GM13976 (cell line): ENCODE results near the gene RNF214.

ENCODE experiments used
- DNase-seq: peaks from one replicate; pipeline ENCODE4 v3.0.0; 2012; ENCODE audit warnings: low spot score
- in situ Hi-C: fragments of 300-500 bp; cut with MboI; formaldehyde crosslinking; loops from one replicate; pipeline ENCODE4 v1.12.0; 2022; ENCODE audit warnings: low sequenced_read_pairs, mixed read lengths, inconsistent platforms; ENCODE audit not compliant: unreplicated experiment
- TF ChIP-seq, protein P1 (sequence below): IDR thresholded peaks from 2 replicates; pipeline ENCODE4 v1.5.1; 2012; ENCODE audit warnings: borderline replicate concordance, mild to moderate bottlenecking; ENCODE audit not compliant: insufficient read depth; ENCODE audit errors: extremely low read depth, missing control alignments, control extremely low read depth

The RNF214 gene

DNA sequence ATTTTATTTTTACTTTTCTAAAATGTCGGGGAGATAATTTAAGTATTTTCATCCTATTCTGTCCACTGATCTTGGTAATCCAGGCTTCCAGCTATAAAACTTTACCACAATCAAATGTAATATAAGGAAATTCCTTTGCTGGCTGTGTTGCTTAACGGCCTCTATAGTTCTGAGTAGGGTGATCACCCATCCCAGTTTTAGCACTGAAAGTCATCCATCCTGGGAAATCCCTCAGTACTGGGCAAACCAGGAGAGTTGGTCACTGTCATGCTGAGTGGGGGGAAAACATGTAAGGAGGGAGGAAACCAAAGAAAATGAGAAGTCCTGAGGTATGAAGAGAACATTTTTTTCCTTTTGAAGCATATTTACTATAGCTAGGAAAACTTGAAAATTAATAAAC, 45.9 kb downstream of the RNF214 start:
- no peak for DNase-seq
- in situ Hi-C loops = no loop called here
- TF ChIP-seq, protein P1, sequence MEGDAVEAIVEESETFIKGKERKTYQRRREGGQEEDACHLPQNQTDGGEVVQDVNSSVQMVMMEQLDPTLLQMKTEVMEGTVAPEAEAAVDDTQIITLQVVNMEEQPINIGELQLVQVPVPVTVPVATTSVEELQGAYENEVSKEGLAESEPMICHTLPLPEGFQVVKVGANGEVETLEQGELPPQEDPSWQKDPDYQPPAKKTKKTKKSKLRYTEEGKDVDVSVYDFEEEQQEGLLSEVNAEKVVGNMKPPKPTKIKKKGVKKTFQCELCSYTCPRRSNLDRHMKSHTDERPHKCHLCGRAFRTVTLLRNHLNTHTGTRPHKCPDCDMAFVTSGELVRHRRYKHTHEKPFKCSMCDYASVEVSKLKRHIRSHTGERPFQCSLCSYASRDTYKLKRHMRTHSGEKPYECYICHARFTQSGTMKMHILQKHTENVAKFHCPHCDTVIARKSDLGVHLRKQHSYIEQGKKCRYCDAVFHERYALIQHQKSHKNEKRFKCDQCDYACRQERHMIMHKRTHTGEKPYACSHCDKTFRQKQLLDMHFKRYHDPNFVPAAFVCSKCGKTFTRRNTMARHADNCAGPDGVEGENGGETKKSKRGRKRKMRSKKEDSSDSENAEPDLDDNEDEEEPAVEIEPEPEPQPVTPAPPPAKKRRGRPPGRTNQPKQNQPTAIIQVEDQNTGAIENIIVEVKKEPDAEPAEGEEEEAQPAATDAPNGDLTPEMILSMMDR = no peak

DNA sequence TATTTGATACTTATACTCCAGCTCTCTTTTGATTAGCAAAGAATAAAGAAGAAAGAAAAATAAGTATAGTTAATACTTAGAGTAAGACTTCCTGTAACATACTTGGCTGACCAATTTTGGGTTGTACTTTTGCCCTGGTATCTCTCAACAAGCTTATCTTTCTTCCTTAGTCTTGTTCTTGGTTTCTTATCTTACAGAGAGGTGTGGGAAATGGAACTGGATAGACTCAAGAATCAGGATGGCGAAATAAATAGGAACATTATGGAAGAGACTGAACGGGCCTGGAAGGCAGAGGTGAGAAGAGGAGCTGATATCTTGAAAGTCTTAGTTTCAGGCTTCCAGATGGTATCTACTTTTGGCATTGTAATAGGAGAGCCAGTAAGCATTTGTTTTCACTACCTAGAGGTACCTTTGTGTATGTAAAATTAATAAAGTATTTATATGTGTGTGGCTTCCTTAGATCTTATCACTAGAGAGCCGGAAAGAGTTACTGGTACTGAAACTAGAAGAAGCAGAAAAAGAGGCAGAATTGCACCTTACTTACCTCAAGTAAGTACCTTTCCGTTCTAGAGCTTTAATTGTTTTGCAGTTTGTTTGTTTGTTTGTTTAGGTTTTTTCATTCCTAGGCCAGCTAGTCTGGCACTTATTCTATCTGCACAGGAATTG, 47.4 kb downstream of the RNF214 start:
- DNase-seq = no peak
- in situ Hi-C loops = no loop called here
- TF ChIP-seq, protein P1 = no peak

DNA sequence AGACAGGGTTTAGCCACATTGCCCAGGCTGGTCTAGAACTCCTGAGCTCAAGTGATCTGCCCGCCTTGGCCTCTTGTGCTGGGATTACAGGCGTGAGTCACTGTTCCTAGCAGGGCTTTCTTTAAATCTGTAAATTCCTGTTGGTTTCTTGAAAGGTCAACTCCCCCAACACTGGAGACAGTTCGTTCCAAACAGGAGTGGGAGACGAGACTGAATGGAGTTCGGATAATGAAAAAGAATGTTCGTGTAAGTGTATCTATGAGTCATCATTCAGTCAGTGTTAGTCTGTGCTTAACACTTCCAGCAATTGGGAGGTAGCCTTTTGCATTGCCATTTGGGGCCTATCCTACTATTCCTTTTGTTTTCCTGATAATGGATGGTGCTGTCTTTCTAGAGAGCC, 48.7 kb downstream of the RNF214 start:
- DNase-seq = no peak
- in situ Hi-C loops = no loop called here
- TF ChIP-seq, protein P1 = no peak

DNA sequence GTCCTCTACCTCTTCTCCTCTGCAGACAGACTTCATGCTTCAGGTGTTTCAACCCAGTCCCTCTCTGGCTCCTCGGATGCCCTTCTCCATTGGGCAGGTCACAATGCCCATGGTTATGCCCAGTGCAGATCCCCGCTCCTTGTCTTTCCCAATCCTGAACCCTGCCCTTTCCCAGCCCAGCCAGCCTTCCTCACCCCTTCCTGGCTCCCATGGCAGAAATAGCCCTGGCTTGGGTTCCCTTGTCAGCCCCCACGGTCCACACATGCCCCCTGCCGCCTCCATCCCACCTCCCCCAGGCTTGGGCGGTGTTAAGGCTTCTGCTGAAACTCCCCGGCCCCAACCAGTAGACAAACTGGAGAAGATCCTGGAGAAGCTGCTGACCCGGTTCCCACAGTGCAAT, 49.4 kb downstream of the RNF214 start:
- in situ Hi-C loops = no loop called here
- TF ChIP-seq, protein P1 = no peak
- no peak for DNase-seq

DNA sequence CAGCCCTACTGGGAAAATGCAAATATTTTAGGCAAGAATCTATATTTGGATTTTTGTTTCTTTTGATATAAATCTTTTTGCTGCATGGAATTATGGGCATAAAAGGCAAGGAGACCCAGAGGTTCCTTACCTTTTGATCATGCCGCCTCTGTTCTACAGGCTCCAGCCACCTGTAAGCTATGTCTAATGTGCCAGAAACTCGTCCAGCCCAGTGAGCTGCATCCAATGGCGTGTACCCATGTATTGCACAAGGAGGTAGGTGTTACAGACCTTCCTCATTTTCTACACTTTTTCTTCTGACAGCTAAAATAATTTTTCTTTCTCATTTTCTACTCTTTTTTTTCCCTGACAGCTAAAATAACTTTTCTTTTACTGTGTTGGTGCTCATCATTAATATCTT, 50.5 kb downstream of the RNF214 start:
- in situ Hi-C loops = no loop called here
- no peak for DNase-seq
- TF ChIP-seq, protein P1 = no peak

DNA sequence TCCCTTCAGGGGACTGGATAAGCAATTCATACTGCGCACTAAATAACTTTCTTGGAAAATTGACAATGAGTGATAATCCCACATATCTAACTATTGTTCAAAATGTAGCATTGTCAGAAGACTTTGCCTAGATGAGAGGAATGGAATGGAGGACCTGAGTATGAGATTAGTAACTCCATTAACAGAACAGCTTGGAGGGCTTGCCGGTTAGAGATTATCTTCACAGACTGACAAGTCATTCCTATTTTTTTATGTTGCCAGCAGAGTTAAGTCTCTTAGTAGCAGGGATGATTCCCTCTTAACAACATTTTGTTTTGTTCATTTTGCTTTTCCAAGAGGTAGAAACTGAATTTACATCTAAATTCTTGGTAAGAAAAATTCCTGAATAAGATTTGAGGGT, 51.6 kb downstream of the RNF214 start:
- TF ChIP-seq, protein P1 = no peak
- no peak for DNase-seq
- in situ Hi-C loops = no loop called here
